Measurements from ENCODE around the gene TARBP1.
A peak's percentile ranks its signal among the peaks of the same experiment; 100 is the strongest.

The TARBP1 gene

DNA sequence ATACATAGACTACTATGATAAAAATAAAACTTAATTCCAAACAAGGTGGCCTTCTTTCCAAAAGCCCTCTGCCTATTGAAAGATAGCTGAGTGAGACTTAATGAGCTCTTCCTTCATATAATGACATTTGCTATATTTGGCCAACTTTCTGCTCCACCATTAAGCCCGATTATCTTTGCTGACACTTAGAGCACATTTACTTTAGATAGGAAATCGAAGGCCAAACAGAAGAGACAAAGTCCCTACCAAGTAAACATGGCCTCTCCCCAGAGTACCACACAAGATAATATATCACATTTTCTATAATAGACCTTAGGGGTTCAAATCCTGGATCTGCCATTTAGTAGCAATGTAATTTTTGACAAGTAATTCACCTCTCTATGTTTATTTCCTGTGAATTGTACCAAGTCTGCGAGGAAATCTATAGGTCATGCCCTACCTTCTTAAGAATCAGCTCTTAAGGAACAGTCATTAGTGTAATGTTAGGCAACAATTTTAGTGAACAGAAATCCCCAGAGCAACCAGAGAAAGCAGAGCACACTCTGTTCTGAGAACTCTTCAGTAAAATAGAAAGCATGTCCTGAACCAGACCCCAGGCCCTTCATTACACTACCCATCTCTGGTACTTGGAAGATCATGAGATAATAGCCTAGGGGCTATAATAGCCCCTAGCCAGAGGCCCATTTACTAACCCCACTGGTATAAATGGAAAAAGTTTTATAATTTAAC, 123.0 kb downstream of the TARBP1 start:
- Histone ChIP-seq H3K36me3 (ENCODE audit: control insufficient read depth, insufficient read depth, low read length) (no peaks in the 10 kb centered on the region), H3K4me2 (ENCODE audit: low read length) (no peak overlapping the region), H3K27me3 (ENCODE audit: control insufficient read depth, insufficient read depth, low read length) (no peaks in the 10 kb centered on the region), H2AFZ (peak overlapping the region; percentile 80), H3K9me3 (ENCODE audit: control insufficient read depth, low read length) (no peaks in the 10 kb centered on the region), H3K79me2 (peaks cover 4% of the 10 kb centered on the region), H3K9ac (no peak overlapping the region), H3K4me3 (ENCODE audit: low read depth, low read length) (no peak overlapping the region), H3K27ac (no peak overlapping the region), H3K4me1 (no peaks in the 10 kb centered on the region)
- TF ChIP-seq, protein P1, sequence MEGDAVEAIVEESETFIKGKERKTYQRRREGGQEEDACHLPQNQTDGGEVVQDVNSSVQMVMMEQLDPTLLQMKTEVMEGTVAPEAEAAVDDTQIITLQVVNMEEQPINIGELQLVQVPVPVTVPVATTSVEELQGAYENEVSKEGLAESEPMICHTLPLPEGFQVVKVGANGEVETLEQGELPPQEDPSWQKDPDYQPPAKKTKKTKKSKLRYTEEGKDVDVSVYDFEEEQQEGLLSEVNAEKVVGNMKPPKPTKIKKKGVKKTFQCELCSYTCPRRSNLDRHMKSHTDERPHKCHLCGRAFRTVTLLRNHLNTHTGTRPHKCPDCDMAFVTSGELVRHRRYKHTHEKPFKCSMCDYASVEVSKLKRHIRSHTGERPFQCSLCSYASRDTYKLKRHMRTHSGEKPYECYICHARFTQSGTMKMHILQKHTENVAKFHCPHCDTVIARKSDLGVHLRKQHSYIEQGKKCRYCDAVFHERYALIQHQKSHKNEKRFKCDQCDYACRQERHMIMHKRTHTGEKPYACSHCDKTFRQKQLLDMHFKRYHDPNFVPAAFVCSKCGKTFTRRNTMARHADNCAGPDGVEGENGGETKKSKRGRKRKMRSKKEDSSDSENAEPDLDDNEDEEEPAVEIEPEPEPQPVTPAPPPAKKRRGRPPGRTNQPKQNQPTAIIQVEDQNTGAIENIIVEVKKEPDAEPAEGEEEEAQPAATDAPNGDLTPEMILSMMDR (IDR thresholded peaks at IDR 0.05): no peak

DNA sequence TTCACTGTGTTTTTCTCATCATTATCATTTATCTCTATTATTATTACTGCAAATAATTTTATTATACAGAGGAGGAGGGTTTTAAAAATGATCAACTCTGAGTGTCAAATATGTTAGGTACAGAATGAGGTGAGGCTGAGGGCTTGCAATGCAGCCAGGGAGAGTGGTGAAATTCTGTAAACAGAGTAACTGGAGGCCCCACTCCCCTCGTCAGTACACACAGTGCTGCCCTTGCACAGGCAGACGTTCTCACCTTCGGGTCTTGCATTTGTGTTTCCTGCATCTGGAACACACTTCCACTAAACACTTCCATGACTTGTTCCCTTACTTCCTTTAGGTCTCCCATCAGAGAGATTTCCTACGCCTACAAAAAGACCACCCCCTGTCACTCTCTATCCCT, 130.0 kb downstream of the TARBP1 start:
- no peak overlapping the region for H3K27ac ChIP-seq
- no peaks in the 10 kb centered on the region for H3K4me1 ChIP-seq
- H3K4me2 ChIP-seq (ENCODE audit: low read length): no peak overlapping the region
- no peaks in the 10 kb centered on the region for H3K27me3 ChIP-seq (ENCODE audit: control insufficient read depth, insufficient read depth, low read length)
- H3K9ac ChIP-seq: no peak overlapping the region
- TF ChIP-seq, protein P1 (IDR thresholded peaks at IDR 0.05): no peak
- H3K9me3 ChIP-seq (ENCODE audit: control insufficient read depth, low read length): no peaks in the 10 kb centered on the region
- H3K36me3 ChIP-seq (ENCODE audit: control insufficient read depth, insufficient read depth, low read length): no peaks in the 10 kb centered on the region
- no peaks in the 10 kb centered on the region for H3K79me2 ChIP-seq
- H2AFZ ChIP-seq: no peak overlapping the region
- H3K4me3 ChIP-seq (ENCODE audit: low read depth, low read length): no peak overlapping the region

DNA sequence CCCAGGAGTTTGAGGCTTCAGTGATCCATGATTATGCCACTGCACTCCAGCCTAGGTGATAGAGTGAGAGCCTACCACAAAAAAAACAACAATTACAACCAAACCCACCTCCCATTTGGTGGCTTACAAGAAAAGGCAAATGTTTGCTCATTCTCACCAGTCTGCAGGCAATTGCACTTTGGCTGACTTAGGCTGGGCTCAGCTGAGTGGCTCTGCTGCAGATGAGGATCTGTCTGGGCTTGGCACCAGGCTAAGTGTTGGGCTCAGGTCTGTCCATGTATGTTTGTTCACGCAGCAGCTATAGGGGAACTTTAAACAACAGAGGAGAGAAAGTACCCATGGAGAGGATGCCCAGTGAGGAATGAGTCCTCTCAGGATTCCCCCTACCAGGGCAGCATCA, 133.7 kb downstream of the TARBP1 start:
- no peak overlapping the region for H3K27ac ChIP-seq
- H3K9me3 ChIP-seq (ENCODE audit: control insufficient read depth, low read length): no peaks in the 10 kb centered on the region
- no peak overlapping the region for H3K9ac ChIP-seq
- no peaks in the 10 kb centered on the region for H3K4me1 ChIP-seq
- H3K79me2 ChIP-seq: no peaks in the 10 kb centered on the region
- H3K4me3 ChIP-seq (ENCODE audit: low read depth, low read length): no peak overlapping the region
- no peak overlapping the region for H2AFZ ChIP-seq
- H3K36me3 ChIP-seq (ENCODE audit: control insufficient read depth, insufficient read depth, low read length): no peaks in the 10 kb centered on the region
- TF ChIP-seq, protein P1 (IDR thresholded peaks at IDR 0.05): no peak
- H3K4me2 ChIP-seq (ENCODE audit: low read length): no peak overlapping the region
- H3K27me3 ChIP-seq (ENCODE audit: control insufficient read depth, insufficient read depth, low read length): no peaks in the 10 kb centered on the region

GRCh38 chr1:234342774-234343173, 136.2 kb downstream of the TARBP1 start:
- TF ChIP-seq, protein P1 (IDR thresholded peaks at IDR 0.05): no peak
- no peaks in the 10 kb centered on the region for H3K36me3 ChIP-seq (ENCODE audit: control insufficient read depth, insufficient read depth, low read length)
- no peaks in the 10 kb centered on the region for H3K9me3 ChIP-seq (ENCODE audit: control insufficient read depth, low read length)
- no peak overlapping the region for H3K4me2 ChIP-seq (ENCODE audit: low read length)
- no peaks in the 10 kb centered on the region for H3K27me3 ChIP-seq (ENCODE audit: control insufficient read depth, insufficient read depth, low read length)
- no peak overlapping the region for H3K9ac ChIP-seq
- H3K27ac ChIP-seq: no peak overlapping the region
- H3K4me3 ChIP-seq (ENCODE audit: low read depth, low read length): no peak overlapping the region
- no peak overlapping the region for H2AFZ ChIP-seq
- H3K4me1 ChIP-seq: no peaks in the 10 kb centered on the region
- H3K79me2 ChIP-seq: no peaks in the 10 kb centered on the region

Data from parathyroid adenoma (tissue), 2 donors.